Stimulated activated CD8-positive, alpha-beta memory T cell treated with anti-CD3 and anti-CD28 coated beads, Interleukin-7, amount 100 ng/mL, for 48 hours (primary cell): ENCODE measurements around the gene TEKT5.
"Not testable (repeated sequence)": the region's sequence is repeated elsewhere in the genome, so short reads cannot be mapped to it uniquely, and the experiment has no call there.

Experiments
- DNase-seq, 2 donors: peaks; one replicate each; pipeline ENCODE4 v3.0.0-alpha.2; 2020; ENCODE audit warnings: low read depth in 1 of 2; ENCODE audit errors: extremely low read depth in 1 of 2

TEKT5 gene

GRCh38 chr16:10661737-10662136 is 33.0 kb downstream of the TEKT5 start:
- DNase-seq, result no peak

- no peak for DNase-seq
These were observed 33.6 kb downstream of the TEKT5 start for GRCh38 chr16:10660950-10661635.

GRCh38 chr16:10658943-10659342 is 35.8 kb downstream of the TEKT5 start:
- no peak for DNase-seq

- no peak for DNase-seq
These were observed 36.8 kb downstream of the TEKT5 start for GRCh38 chr16:10657925-10658324.

DNA sequence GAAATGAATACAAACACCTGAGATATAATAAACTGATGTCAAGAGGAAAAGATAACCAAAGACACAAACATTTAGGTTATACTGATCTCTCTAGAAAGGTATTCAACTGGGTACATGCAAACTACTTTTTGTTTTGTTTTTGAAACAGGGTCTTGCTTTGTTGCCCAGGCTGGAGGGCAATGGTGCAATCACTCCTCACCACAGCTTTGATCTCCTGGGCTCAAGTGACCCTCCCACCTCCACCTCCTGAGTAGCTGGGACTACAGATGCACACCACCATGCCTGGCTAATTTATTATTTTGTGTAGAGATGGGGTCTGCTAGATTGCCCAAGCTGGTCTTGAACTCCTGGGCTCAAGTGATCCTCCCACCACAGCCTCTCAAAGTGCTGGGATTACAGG is 38.1 kb downstream of the TEKT5 start:
- no peak for DNase-seq

DNA sequence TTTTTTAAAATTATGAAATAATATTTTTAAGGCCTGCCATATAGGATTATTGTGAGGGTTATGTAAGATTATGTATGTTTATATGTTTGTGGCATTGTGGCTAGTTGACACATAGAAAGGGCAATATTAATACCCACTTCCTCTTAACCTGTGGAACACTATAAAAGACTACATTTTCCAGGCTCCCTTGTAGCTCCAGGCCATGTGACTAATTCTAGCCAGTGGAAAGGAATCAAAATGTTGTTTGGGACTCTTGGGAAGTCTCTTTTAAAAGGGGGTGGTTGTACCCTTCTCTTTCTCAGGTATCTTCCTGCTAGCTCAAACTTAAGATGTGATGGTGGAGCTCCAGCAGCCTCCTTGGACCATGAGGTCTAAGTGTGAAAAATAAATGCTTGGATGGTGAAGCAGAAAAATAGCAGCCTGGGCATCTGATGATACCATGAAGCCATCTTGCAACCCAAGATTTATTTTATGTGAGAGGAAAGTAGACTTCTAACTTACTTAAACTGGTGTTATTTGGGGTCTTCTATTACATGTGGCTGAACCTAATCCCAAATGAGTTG is 39.2 kb downstream of the TEKT5 start:
- no peak for DNase-seq

DNA sequence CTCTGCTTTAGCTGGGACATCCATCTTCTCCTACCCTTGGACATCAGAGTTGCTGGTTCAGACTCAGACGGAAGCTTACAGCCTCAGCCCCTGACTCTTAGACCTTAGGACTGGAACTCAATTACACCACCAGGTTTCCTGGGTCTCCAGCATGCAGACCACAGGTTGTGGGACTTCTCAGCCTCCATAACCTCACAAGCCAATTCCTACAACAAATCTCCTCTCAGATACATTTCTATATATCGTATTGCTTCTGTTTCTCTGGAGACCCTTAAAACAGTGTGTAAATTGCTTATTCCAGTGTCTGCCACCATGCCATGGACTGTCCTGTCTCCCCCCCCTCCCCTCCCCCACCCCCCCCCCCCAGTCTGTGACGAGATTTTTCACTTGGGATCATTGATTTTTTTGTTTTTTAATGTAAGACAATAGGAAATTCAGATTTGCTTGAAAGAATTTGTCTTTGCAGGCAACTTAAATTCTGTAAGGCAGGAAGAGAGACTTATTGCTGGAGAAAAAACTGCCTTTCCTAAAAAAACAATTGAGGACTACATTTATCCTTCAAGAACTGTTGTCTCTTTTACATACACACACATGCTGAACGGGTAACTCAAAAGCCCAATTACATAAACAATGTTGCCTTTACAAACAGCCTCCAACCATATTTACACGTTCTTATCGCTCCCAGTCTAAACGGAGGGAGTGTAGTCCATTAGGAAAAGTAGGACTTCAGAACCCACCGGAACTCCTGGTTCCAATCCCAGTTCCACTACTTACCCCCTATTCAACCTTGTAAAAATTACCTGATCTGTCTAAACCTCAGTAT is 39.9 kb downstream of the TEKT5 start:
- no peak for DNase-seq

DNA sequence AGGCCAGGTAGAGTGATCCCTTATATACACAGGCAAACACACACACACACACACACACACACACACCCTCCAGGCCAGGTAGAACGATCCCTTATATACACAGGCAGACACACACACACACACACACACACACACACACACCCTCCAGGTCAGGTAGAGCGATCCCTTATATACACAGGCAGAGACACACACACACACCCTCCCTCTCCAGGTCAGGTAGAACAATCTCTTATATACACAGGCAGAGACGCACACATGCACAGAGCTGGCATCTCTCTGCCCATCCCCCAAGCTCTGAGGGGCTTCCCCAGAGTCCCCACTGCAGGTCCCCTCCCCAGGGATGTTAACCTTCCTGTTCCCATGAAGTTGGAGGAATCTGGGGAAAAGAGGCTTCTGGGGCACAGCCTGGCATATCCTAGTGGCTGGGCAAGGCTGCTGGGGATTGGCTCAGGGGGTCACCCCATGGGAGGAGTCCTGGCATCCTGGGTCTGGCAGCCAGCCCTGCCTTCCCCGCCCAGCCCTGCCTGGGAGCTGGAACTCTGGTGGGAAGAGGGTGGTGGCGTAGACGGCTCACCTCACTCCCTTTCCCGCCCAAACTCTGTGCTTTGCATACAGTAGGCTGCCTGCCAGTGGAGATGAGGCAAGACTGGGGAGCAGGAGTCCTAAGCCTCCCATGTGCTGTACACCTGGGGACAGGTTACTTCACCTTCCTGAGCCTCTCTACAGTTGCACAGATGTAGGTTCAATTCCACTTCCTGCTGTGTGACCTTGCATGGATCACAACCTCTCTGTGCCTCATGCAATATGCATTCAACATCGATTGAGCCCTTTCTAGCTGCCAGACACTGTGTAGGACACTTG is 41.8 kb downstream of the TEKT5 start:
- DNase-seq, result no peak

- not testable (repeated sequence) for DNase-seq
These were observed 45.6 kb downstream of the TEKT5 start for GRCh38 chr16:10649098-10649497.

DNA sequence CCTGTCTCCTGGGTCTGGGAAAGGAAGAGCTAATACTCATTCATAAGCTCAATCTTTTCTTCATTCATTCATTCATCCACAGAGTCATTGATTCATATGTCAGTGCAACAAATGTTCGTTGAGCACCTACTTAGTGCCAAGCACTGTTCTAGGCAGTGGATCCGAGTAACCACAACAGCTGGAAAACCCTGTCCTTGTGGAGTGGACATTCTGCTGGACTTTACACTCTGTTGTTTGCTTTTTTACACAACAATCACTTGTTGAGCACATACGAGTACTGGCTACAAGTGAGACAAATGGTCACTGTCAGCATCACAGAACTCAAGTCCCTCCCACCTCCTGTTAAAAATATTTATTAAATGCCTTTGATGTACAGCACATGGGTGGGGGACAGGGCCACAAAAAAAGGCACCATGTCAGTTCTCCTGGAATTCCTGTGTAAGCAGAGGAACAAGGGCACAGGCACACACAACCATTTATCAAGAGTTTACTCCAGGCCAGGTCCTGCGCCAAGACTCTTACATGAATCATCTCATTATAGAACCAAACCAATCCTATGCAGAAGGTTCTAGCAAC is 46.9 kb downstream of the TEKT5 start:
- DNase-seq, result no peak

- no peak for DNase-seq
These were observed 47.4 kb downstream of the TEKT5 start for GRCh38 chr16:10647264-10647720.

DNA sequence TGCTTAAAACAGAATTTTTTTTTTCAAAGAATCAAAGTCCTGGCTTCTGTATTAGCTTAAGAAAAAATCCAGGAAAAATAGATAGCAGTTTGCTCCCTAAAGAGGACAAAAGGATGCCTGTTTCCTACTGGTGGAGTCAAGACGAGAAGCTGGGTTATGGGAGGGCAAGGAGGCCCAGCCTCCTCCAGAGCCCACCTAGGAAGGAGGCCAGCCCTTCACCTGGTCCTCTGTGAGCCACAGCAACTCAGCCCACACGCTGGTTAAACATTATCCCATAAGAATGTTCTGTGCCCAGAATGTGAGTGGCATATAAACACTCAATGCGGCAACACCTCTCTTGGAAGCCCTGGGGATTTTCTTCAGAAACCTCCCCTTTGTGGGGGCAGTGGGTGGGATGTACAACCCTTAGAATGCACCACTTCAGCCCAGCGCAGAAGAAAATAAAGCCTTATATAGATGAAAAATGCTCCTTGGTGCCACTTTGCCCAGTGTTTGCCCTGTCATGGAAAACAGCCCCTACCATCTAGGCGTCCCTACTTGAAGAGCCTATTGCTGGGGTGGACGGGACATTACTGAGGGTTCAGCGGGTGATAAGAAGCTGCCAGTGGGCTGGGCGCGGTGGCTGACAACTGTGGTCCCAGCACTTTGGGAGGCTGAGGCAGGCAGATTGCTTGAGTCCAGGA is 48.0 kb downstream of the TEKT5 start:
- DNase-seq, result no peak

DNA sequence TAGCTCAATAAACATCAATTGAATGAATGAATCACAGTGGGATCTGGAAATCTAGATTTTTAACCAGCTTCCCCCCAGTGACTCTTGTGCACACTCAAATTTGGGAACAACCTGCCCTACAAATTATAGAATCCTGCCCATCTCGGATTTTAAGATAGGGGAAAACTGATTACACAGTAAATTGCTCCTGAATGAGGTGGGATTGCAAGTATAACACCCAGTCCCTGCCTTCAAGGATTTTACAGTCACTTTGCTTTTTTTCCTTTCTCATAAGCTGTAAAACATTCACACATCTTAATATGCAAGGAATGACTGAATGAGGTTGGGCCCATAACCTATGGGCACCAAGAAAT is 48.5 kb downstream of the TEKT5 start:
- DNase-seq, result no peak

- no peak for DNase-seq
These were observed 50.6 kb downstream of the TEKT5 start for GRCh38 chr16:10644092-10644491.

GRCh38 chr16:10642964-10643363 is 51.8 kb downstream of the TEKT5 start:
- no peak for DNase-seq

DNA sequence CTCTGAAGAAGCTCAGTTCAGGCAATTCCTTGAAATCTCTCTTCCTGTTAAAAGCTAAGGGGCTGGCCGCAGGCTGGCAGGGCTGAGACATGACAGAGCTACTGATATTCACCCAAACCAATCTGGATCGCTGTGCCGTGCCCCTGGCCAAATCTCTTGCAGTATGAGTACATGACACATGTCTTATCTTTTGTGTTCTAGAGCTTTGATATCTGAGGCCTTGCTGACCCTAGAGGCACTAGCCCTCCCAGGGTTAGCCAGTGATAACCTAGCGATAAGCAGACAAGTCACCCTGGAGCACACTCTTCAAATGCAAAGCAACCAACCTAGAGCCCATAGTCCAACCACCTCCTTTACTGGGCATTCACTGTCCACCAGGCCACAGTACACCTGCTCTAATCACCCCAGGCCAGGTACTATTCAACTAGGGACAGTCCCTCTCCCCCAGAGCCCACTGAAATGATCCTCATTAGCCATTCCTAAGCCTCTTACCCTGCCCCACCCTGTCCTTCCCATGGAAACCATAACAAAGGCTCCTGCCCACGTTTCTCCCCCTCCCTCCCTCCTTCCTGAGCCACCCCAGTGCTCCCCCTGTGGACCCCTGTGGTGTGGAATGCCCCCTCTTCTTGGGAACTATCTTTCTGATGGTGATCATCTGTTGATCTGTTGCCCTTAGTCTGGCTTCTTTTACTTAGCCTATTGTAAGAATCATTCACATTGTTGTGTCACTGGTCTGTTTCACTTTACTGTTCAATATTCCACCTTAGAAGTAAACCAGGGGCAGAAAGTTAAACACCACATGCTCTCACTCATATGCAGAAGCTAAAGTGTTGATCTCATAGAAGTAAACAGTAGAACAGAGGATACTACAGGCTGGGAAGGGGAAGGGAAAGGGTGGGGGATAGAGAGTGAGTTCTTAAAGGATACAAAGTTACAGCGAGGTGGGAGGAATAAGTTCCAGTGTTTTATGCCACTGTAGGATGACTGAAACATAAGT is 52.5 kb downstream of the TEKT5 start:
- DNase-seq, result no peak

DNA sequence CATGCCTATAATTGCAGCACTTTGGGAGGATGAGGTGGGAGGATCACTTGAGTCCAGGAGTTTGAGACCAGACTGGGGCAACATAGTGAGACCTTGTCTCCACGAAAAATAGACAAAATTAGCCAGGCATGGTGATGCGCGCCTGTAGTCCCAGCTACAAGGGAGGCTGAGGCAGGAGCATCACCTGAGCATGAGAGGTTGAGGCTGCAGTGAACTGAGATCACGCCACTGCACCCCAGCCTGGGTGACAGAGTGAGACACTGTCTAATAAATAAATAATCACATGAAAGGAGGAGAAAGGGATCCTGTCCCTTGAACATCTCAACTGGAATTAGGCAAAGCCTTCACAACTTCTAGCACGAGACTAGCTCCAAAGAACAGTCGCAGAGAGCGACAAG is 53.2 kb downstream of the TEKT5 start:
- DNase-seq, result no peak

- no peak for DNase-seq
These were observed 53.8 kb downstream of the TEKT5 start for GRCh38 chr16:10640934-10641333.

DNA sequence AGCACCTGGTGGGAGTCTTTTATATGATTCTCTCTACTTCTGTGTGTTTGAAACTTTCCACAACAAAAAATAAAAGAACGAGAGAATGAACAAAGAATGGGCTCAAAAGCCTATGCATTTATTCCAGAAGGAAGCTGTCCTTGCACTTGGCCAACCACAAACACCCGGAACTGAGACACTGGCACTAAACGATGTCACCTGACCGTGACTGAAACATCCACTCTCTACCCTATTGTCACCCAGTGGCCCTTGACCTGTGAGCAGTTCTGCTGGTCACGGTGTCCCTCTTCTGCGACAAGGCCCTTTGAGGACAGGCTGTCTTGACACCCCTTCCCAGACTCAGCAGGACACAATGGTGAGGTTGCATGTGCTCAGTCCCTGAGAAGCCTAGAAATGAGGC is 56.6 kb downstream of the TEKT5 start:
- no peak for DNase-seq
